SW 1271 (cell line): ENCODE measurements around the gene SLF1.
"Not testable (repeated sequence)": the region's sequence is repeated elsewhere in the genome, so short reads cannot be mapped to it uniquely, and the experiment has no call there.

Experiments used
- DNase-seq, 2 experiments: peaks; one replicate each; lab custom pipeline; 2025; lab: John Stamatoyannopoulos, UW

The SLF1 gene

DNA sequence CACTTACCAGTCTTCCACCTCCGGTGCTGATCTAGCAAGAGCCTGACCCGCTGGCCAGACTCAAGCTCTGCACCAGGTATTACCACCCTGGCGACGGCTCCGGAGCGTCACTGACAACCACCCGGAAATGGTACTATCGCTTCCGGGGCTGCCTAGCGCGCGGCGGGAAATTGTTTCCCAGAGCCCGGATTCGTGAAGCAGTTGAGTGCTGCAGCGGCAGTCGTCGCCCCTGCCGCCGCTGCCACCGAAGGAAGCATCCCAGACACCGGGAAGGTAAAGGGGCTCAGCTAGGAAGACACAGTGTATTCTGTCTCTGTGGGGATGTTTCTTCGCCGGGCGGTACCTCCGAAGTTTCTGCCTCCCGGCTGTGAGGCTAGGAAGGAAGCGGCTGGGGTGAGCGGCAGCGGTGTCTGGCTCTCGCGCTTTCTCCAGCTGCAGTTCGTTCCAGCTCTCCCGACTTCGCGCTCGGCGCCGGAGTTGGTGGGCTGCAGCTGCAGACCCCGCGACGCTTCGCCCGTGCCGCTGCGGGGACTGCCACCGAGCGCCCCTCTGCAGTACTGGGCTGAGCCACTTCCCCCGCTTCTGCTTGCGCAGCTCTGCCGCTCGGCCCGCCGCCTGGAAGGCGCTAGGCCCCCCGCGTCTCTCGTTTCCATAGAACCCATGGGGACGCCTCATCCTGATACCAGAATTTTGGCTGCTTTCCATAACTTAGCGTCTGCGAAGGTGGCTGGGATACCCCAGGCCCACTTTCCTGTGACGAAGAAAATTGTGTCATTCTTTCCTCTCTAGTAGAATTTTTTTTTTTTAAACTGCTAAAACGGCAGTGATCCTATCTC lies at the start of gene SLF1, which contains the start of gene KIAA0825:
Gene SLF1 (plus strand): TSS at position 177 of the 836 bp plus-strand sequence. CDS start 10,142 bp downstream, outside the sequence.
Gene KIAA0825 (minus strand): TSS at position 112 of the 836 bp plus-strand sequence. CDS start 81,478 bp downstream, outside the sequence.
- peak; percentile 53 to 94 for DNase-seq

DNA sequence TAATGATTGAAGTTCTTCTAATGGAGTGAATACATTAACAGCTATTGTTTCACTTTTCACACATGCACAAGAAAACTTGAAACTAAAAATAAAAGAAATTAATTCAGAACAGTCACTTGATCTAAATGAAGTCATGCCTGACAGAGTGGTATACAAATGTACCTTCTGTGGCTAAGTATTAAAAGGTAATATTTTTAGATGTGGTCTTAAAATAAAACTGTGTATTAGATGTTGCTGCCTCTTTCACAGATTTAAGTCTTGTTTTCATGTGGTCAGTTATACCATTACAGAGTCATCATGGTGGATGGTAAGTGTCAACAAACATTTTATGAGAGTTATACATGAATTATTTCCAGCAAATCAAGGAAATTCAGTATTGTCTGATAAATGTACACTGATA lies 47.1 kb upstream of the SLF1 start:
- DNase-seq = no peak

DNA sequence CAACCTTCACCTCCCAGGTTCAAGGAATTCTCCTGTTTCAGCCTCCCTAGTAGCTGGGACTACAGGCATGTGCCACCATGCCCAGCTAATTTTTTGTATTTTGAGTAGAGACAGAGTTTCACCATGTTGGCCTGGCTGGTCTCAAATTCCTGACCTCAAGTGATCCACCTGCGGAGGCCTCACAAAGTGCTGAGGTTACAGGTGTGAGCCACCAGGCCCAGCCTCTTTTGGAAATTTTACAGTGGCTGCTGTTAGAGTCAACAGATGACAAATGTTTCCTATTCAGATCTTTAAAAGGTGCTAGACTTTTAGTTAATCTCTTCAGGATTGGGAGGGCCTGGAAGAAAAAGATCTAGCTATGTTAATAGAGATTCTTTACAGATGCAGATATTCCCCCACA lies 45.1 kb upstream of the SLF1 start:
- DNase-seq = not testable (repeated sequence)

DNA sequence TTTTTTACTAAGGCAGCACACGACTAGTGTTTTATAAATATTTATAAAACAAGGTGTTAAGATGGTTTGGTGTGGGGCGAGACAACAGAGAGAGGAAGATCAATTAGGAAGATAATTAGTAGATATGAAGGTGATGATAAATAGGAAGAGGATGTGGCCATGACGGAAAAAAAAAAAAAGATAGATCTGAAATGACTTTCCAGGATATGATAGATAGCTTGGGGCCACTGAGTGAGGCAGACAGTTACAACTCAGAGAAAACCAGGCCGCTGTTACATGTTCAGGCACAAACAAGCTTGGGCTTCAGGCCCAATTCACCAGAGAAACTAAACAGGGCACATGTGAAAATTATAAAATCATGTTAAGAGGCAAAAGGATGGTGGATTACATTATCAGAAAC lies 43.3 kb upstream of the SLF1 start:
- no peak for DNase-seq

GRCh38 chr5:94577466-94578245 lies 40.8 kb upstream of the SLF1 start:
- DNase-seq = no peak

DNA sequence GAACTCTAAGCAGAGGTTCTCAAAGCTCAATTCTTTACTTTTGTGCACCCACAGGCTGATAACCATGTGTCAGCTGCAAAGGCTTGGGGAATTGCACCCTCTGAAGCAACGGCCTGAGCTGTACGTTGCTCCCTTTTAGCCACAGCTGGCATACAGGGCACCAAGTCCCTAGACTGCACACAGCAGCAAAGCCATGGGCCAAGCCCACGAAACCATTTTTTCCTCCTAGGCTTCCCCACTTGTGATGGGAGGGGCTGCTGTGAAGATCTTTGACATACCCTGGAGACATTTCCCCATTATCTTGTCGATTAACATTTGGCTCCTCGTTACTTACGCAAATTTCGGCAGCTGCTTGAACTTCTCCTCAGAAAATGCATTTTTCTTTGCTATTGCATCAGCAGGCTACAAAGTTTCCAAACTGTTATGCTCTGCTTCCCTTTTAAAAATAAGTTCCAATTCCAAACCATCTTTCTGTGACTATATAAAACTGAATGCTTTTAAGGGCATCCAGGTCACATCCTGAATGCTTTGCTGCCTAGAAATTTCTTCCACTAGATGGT lies 23.1 kb upstream of the SLF1 start:
- DNase-seq = no peak

- DNase-seq = peak in 1 of 2 experiments; percentile 9
These were observed 4.9 kb upstream of the SLF1 start for GRCh38 chr5:94613583-94613982.

DNA sequence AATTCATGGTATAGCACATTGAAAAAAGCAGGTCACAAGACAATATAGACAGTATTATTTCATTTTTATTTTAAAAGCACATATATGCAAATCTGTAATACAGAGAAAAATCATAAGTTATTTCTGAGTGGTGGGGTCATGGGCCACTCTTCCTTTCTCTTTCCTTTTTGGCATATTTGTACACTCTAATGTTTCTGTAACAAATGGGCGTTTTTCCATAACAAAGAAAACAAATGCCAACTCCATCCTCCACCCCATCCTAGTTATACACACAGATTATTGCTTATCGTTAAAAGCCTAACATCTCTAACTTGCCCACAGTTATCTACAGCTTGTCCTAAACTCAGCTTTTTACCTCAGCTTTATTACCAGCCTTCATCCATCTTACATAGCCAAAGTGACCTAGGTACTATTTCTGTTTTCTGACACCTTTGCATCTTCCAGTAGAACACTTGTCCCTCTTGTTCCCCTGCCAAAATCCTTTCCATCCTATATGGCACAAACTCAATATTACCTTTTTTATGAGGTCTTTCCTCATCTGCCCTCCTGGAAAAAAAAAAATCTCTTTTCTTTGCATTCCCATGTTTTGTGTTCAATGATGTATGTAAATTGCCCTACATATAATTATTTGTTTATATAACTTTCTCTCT lies 4.2 kb upstream of the SLF1 start:
- DNase-seq = no peak

GRCh38 chr5:94615862-94616261 lies 2.6 kb upstream of the SLF1 start:
- DNase-seq = no peak

DNA sequence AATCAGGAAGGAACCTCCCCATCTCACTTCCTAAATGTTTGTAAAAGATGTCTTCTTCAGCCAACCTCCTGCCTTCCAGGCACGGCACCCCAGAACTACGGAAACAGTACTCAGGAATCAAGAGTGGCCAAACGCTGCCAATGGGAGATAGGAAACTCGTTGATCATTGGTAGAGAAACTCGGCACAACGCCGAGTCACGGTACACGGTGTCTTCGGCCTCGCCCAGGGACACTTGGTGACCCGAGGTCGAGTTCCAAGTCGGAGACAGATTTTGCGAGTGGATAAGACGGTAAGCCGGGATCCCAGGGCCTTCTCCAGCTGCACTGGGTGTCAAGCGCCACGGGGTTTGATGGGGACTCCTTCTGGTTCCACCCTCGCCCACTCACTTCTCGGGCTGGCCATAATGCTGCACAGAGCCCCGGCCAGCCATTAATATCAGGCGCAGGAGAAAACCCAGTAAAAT lies 408 bp upstream of the SLF1 start:
- peak; percentile 41 to 84 for DNase-seq

DNA sequence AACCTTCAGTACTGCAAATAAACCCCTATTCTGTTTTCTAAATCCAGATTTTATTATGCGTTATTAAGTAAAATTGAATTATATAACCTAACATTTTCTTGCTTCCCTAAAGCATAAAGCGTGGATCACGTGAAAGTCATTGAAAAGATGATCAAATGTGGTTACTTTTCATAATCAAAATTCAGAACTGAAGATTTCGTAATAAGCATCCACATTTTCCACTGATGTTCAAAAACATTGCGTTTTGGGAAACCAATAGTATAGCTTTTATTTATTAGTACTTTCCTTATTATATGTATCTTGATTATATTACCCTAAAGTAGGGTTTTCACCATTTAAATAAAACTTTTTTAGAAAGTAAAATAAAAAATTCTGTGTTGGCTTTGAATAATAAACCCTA lies 1.8 kb downstream of the SLF1 start:
- no peak for DNase-seq

DNA sequence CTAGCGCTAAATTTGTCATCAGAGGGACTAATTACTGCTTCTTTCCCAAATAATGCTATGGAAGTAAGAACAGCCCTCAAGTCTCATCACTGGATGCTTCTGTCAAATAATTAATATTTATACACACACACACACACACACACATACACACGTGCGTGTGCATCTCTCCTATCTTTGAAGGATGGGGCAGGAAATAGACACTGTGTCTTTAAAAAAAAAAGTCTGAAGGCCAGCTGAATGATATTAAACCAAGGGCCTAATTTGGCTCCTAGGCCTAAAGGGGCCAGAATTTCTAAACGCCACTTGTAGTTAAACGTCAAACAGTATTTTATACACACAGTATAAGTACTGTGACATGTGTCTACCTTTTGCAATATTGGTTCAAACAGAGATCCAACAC lies 3.3 kb downstream of the SLF1 start:
- DNase-seq = no peak

- DNase-seq = no peak
These were observed 4.5 kb downstream of the SLF1 start for GRCh38 chr5:94623011-94623410.

- no peak for DNase-seq
These were observed 5.4 kb downstream of the SLF1 start for GRCh38 chr5:94623877-94624276.

DNA sequence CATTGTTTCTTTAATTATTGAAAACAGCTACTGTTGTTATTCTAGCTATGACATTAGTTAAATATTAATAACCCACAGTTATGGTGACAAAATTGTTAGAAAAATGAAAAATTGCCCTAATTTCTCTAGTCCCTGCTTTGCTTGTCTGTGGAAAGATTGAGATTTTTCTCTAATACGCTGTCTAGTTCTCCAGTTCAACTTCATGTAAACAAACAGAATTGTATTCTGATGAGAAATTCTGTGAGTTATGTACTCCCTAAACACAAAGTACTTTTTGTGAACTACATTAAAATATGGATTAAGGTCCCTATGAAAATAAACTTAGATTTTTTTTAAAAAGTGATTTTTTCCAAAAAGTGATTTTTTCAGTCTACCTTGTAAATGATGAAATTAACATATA lies 8.7 kb downstream of the SLF1 start:
- no peak for DNase-seq

DNA sequence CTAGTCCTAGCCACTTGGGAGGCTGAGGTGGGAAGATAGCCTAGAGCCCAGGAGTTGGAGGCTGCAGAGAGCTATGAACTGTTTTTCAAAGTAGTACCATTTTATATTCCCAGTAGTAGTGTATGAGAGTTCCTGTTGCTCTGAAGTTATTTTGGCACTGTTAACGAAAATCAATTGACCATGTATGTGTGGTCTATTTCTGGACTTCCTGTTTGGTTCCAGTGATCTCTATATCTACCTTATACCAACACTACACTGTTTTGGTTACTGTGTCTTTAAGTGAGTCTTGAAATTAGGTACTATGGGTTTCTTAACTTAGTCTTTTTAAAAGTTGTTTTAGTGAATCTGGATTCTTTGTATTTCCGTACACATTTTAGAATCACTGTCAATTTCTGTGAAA lies 13.6 kb downstream of the SLF1 start:
- DNase-seq = no peak

DNA sequence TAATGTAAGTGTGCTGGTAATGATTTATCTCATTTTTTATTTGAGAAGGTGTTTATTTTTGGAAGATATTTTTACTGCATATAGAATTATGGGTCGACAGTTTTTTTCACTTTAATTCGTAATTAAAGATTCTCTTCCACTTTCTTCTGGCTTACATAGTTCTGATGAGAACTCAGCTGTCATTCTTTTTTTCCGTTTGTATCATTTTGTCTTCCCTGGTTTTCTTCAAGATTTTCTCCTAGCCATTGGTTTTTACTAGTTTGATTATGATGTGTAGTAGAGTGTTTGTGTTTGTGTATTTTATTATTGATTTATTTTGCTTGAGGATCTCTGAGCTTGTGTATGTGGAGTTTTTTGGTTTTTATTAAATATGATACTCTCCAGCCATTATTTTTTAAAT lies 21.7 kb downstream of the SLF1 start:
- DNase-seq = no peak

DNA sequence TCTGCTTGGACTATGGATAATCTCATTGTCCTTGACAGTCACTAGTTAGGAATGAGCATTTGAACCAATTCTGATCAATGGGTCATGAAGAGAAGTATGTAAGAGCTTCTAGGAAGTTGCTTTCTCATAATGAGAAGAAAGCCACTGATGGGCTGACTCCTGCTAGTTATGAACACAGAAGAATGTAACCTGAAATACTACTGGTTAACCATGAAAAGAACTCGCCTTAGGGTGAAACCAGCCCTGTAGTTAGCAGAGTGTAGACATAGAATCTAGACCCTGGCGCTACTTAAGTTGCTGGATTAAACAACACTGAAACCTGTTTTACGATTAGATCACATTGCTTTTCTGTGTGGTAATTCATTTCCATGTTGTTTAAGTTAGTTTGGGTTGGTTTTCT lies 26.6 kb downstream of the SLF1 start:
- no peak for DNase-seq

- DNase-seq = no peak
These were observed 28.3 kb downstream of the SLF1 start for GRCh38 chr5:94646758-94647157.

DNA sequence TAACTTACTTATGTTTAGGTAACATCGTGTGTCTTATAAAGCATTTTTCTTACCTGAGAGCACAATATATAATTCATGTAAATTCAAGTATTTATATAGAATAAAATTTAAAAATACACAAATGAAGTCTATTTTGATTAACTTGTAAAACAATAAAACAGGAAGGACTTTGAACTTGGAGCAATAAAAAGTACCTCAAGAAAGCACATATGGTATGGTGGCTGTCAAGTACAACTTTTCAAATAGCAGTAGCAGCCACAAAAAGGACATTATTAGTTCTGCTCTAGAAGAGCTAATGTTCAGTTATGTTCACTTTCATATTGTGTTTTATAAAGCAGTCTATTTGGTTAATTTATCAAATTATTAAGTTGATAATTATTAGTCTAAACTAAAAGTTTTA lies 31.4 kb downstream of the SLF1 start:
- no peak for DNase-seq

DNA sequence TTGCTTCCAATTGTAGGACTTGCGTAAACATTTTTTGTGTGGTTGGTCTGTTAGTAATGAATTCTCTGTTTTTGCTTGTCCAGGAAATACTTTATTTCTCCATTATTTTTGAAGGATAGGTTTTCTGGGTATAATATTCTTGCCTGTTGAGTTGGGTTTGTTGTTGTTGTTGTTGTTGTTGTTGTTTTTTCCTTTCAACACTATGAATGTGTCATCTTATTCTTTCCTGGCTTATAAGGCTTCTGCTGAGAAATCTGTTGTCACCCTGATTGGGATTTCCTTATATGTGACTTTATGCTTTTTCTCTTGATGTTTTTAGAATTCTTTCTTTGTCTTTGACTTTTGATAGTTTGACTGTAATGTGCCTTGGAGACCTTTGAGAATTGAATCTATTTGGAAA lies 39.8 kb downstream of the SLF1 start:
- no peak for DNase-seq

DNA sequence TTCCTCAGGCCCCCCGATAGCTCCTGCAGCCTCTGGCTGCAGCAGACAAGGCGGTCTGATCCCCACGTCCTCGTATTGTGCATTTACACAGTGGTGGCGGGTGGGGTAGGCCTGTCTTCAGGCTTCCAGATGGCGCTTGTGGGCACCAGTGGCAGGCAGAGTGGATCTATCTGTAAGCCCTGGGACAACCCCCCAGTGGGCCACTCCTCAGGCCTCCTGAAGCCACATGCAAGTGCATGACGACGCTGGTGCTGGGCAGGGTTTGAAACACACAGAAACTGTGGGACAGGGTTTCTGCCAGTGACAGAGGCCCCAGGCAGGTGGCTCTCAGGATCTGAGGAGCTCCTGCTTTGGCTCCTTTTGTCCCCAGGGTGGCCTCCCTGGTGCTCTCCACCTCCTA lies 42.0 kb downstream of the SLF1 start:
- DNase-seq = no peak
